Hematopoietic multipotent progenitor cell treated with erythropoietin and hydrocortisone succinate and interleukin-3 and kit ligand, for 4 days (in vitro differentiated cells): ENCODE data around the gene PTH1R.

ENCODE experiments used
- DNase-seq: peaks from one replicate; pipeline ENCODE4 v3.0.0-alpha.2; 2015

PTH1R gene

GRCh38 chr3:46850468-46850779 is 27.1 kb upstream of the PTH1R start:
- DNase-seq, result no peak

- no peak for DNase-seq
Measured at GRCh38 chr3:46851364-46852333, 25.9 kb upstream of the PTH1R start.

- no peak for DNase-seq
Measured at GRCh38 chr3:46852334-46852720, 25.2 kb upstream of the PTH1R start.

- no peak for DNase-seq
Measured at GRCh38 chr3:46852839-46853355, 24.6 kb upstream of the PTH1R start.

GRCh38 chr3:46853441-46854415 is 23.8 kb upstream of the PTH1R start:
- peak; percentile 64 for DNase-seq

- no peak for DNase-seq
Measured at GRCh38 chr3:46854555-46854991, 22.9 kb upstream of the PTH1R start.

GRCh38 chr3:46856576-46857471 is 20.7 kb upstream of the PTH1R start:
- no peak for DNase-seq

- no peak for DNase-seq
Measured at GRCh38 chr3:46857485-46858341, 19.8 kb upstream of the PTH1R start.

- no peak for DNase-seq
Measured at GRCh38 chr3:46858456-46858855, 19.1 kb upstream of the PTH1R start.

GRCh38 chr3:46859001-46859710 is 18.4 kb upstream of the PTH1R start:
- no peak for DNase-seq

GRCh38 chr3:46860017-46860809 is 17.3 kb upstream of the PTH1R start:
- DNase-seq, result peak; percentile 60

- no peak for DNase-seq
Measured at GRCh38 chr3:46860810-46861604, 16.5 kb upstream of the PTH1R start.

- DNase-seq, result no peak
Measured at GRCh38 chr3:46861605-46862368, 15.7 kb upstream of the PTH1R start.

GRCh38 chr3:46862369-46863025 is 15.0 kb upstream of the PTH1R start:
- no peak for DNase-seq

GRCh38 chr3:46863261-46863782 is 14.2 kb upstream of the PTH1R start, which contains the start of gene MYL3:
Gene MYL3 (minus strand): TSS chr3:46863444. CDS start chr3:46863390, 54 bp downstream.
- DNase-seq, result no peak

GRCh38 chr3:46864061-46864881 is 13.2 kb upstream of the PTH1R start:
- no peak for DNase-seq
